Hepatic stellate cell (primary cell): ENCODE measurements around the gene RBM18.

Experiments used
- DNase-seq: peaks from one replicate; pipeline ENCODE4 v3.0.0; 2011; ENCODE audit warnings: low spot score

RBM18 gene

DNA sequence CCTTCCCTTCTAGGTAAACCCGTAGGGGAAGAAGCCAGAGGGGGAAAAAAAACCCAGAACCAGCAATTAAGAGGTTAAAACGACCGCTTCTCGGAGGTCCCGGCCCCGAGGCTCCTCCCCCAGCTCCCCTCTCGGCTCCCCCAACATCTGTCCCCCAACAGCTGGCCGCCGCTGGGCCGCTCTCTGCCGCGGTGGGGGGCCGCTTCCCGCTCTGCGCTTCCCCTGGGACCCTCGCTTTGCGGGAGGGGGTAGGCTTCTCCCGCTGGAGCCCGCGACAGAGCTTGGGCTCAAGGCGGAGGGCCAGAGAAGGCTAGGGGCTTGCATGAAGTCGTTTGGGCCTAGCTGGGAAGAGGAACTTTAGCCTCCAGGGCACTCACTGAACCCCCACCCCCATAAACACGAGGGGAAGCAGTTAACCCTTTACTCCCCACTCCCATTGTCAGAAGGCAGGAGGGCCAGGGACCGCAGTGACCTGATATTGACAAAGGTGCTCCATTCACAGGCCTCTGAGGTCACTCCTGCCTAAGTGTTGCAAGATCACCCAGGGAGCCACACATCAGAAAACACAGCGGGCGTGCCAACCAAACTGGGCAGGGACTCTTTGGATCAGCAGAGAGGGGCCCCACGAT is 43.3 kb downstream of the RBM18 start:
- DNase-seq, result no peak

DNA sequence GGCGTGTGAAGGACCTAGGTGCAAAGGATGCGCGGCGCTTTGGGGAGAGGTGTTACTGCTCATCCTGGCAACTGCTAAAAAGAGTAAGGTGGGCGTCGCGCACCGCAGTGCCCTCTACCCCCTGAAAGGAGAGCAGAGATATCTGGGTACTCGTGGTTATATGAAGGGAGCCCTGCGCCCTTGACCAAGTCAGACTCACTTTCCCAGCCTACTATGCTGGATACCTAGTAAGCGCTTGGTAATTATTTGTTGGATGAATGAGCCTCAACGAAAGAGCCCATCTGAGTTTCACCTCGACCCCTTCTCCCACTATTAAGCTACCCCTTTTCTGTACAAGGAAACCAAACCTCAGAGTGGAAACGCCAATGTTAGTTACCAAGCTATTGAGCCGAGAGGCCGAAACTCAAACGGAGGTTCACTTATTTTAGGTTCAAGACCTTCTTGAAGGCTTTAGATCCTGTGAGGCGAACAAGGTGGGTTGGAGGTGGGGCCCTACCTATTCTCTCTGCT is 43.9 kb downstream of the RBM18 start:
- no peak for DNase-seq

DNA sequence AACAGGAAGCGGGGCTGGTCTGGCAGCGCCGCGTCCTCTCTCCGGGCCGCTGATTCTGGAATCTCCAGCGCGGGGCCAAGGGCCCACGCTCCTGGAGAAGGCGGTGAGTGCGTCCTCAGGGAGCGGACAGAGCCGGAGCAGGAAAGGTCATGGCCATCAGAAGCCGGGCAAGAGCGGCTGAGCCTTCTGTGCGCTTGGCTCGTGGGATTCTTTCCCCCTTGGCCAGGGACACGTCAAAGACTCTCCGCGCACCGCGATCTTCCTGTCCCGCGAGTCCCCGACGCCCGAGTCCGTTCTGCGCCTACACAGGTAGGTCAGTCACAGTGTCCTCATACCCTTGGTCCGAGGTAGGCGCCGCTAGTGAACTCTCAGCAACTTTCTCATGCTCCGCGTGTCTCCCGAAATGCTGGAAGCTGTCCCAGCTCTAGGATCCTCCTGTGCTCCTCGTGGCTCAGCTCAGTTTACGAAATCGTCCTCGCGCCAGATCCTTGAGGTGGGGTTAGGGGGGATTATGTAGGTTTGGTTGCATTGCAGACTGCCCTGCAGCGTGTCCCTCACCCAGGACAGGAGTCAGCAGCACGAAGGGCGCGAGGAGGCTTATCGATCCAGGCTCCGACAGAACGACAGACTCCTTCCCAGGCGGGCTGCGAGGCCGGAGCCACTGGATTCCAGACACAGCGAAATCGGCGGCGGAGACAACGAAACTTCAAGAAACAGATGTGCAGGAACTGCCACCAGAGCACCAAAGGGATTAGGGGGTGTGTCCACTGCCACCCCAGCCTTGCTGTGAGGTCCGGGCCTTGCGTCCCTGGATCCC is 44.6 kb downstream of the RBM18 start:
- no peak for DNase-seq

DNA sequence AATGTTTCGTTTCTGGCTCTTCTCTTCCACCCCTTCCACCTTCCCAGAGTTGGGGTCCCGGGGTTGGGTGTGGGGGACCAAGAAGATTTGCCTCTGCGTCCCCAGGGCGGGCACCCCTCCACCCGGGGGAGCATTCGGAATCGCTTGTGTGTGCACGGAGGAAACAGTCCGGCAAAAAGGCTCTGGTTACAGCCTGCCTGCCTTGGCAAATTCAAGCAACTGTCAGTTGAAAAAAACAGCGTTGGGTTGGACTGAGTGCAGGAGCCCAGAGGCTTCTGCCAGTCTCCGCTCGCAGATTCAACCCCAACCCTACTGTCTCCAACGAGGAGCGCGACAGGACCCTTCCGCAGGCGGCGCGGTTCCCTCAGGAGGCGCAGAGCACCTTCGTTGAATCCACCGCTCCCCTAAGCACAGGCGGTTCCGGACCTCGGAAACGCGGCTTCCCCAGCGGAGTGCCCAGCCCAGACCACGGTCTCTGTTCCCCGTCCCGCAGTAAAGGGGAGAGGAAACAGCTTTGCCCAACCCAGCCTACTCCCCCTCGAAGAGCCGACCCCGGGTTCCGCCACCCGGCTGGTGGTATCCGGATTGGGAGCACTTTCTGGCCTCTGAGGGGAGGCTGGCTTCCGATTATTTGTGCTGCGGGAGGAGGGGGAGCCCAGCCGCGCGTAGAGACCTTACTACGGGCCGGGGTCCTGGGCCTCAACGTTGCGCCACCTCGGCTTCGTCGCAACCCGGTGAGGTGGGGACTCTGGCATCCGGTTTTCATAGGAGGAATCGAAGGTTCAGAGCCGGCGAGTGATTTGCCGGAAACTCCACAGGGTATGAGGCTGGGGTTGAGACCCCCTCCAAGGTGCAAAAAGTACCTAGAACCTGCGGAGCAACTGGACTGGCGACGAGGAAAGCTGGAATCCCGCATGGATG is 45.4 kb downstream of the RBM18 start:
- DNase-seq, result no peak

DNA sequence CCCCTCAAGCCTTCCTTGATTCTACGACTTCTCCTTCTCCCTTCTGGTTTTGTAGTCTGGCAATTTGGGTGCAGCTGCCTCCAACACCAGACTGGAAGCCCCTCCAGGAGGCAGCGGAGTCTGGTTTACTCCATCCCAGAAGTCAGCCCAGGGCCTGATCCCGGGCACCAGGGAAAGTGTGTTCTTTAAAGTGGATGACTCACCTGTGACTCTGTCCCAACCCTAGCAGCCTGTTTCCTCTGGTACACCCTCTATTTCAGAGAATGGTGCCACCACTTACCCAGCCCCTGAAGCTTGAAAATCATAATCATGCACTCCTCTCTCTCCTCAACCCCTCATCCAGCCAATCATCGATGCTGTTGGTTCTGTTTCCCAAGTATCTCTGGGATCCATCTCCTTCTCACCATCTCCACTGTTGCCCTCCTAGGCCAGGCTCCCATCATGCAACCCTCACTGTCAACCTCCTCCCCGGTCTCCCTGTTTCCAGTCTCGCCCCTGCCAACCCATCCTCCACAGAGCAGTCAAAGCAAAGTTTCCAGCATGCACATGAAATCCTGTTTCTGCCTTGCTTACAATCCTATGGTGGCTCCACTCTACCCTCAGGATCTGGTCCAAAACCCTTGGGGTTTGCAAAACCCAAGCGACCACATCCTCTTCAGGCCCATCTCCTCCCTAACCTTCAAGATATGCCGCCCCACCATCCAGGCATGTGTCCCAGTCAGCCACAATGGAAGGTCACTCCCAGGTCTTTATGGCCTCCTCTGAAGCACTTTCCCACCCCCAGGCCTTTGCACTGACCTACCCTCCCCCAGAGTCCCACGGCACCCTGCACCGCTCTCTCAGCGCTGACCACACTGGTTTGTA is 46.3 kb downstream of the RBM18 start:
- no peak for DNase-seq

DNA sequence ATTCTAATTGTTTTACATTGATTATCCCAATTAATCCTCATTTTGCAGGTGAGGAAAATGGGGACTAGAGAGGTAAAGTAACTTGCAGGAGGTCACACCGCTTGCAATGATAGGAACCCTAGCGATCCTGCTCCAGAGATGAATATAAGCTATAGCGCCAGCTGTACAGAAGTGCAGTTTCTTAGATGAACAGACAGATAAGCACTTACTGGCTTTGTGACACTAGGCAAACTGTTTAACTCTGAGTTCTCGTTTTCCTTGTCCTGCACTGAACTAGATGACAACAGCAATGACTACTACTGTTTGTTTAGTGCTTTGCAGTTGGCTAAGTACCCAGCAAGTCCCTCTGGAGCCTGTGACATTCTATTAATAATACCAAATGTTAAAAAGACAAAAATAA is 47.0 kb downstream of the RBM18 start:
- DNase-seq, result no peak

DNA sequence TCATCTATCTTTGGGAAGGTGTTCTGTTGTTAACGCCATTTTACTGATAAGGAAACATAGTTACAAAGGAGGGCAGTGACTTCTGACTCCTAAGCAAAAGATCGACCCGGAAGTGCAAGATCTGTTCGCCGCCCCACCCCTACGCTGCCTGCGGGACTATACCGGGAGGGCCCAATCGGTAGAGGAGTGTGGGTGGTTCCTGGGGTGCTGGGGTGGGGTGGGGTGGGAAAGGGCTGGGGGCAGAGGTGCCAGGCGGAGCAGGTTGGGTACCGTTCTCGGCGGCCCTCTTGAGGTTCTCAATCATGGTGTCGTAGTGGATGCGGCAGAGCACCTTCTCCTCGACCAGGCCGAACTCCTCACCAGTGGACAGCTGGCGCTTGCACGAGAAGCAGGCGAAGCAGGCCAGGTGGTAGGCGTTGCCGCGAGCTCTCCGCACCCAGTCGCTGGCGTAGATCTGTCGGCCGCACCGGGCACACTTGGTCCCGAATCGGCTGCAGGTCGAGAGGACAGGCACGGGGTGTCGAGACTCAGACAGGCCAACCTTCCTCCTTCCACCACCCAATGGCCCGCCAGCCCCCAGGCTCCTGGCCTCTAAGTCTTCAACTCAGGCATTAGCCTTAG is 47.7 kb downstream of the RBM18 start:
- no peak for DNase-seq

DNA sequence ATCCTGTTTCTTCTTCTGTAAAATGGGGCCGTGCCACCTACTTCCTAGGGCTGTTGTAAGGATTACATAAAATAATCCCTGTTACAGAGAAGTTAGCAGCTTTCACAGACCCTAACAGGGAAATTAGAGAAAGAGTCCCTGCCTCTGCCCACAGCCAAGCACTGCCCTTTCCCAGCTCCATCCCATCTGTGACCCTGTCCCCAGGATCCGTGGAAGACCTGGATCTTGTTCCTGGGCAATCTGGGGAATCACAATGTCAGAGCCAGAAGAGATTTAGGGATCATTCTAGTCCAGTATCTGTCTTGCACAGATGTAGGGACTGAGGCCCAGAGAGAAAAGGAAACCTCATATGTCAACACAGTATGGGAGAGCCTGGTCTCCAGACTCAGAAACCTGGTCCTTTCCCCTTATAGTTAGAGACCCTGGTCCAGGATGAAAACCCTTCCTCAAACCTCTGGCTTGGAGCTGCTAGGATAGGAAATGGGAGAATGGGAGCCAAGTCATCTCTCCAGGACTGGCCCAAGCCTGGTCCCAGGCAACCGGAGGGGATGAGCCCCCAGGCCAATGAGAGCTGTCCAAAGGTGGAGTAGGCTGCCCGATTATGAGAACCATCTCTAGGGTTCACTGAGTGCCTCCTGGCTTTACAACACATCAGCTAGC is 48.4 kb downstream of the RBM18 start:
- no peak for DNase-seq

DNA sequence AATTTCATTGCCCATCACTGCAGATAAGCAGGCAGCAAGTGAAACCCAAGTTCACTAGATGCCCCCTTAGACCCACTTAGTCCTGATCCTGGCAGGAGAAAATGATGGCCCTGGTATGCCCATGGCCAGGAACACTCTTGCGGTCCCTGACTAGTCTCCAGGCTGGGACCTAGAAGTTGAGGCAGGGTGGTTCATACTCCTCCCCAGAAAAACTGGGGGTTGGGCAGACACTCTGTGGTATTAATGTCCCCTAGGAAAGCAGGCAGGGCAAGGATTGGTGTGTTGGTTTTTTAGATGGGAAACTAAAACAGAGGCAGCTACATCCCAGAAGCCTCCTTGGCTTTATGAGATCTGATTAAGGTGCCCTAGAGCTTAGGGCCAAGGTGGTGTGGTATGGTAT is 49.0 kb downstream of the RBM18 start:
- no peak for DNase-seq

DNA sequence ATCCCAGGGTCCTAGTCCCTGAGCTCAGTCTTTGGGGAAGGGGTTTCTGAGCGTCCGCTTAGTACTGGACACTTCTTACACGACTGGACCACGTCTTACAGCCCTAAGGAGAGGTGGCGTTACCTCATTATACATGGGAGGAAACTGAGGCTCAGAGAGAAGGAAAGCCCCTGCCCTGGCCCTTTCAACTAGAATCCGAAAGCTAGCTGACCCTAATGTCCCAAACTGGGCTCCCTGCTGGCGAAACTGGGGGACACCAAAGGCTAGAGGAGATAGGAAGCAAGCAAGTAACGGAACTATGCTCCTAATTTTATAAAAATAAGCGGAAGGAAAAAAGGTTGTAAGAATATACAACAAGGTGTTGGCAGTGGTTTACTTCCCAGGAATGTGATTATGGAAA is 50.1 kb downstream of the RBM18 start:
- DNase-seq, result no peak

DNA sequence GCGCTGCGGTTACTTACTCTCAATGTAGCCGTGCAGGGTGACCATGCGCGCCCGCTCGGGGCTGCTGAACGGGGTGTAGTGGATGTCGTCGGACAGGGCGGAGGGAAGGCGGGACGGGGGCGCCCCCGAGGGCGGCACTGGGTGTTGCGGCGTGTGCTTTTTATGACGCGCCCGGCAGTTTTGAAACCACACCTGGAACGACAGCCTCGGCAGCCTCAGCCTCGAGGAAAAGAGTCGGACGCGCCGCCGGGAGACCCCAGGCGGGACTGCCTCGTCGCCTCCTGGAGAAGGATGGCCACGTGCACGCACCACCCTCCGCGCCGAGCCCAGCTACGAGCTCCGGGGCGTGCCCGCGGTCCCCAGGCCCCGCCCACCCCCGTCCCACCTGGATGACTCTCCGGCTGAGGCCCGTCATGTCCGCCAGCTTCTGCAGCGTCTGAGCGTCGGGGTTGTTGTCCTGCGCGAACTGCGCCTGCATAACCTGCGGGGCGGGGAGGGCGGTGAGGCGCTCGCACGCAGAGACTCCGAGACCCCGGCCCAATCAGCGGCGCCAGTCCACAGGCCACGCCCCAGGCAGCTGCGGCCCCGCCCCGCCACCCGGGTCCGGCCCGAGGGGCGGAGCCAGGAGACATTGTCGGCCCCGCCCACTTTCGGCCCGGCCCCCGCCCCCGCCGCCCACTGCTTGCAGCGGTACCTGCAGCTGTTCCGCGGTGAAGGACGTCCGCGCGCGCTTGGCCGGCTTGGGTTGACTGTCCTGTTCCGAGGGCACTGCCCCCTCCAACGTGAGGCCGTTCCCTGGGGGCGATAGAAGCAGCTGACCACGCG is 50.8 kb downstream of the RBM18 start:
- DNase-seq, result no peak

DNA sequence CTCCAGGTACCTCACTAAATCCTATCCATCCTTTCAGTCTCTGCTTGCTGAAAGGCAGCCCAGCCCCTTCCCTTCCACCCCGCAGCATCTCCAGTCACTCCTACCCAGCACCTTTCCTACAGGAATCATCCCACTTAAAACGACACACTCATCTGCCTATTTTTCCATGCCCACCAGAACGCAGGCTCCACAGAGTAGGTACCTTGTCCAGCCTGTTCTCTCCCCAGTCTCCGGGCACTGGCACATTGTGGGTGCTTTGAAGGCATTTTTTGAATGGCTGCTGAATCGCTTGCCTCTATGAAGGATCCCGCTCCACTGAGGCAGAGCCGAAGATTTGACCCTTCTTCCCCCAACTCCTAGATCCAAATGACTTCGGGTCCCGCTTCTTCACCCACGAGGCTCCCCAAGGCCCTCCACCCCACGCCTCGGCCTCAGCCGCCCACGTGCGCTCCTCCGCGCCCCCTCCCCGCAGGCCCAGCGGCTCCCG is 51.5 kb downstream of the RBM18 start:
- no peak for DNase-seq

DNA sequence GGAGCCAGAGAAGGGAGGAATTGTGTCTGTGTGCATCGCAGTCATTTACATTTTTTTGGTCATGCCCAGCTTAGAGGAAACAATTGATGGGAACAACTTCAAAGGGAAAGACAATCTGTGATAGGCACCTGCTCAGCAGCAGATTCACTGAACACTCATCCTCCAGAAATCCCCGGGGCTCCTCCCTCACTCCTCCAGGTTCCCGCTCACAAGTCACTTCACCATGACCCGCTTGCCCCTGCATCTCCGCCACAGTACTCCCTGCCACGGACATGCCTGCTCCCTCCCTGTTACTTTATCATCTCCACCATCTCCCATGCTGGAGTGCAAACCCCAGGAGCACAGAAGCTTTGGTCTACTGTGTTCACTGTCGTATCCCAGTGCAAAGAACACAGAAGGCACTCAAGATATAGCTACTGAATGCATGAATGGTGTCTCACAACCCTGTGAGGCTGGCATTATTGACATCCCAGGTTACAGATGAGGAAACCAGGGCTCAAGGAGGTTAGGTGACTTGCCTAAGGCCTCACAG is 52.1 kb downstream of the RBM18 start:
- no peak for DNase-seq

DNA sequence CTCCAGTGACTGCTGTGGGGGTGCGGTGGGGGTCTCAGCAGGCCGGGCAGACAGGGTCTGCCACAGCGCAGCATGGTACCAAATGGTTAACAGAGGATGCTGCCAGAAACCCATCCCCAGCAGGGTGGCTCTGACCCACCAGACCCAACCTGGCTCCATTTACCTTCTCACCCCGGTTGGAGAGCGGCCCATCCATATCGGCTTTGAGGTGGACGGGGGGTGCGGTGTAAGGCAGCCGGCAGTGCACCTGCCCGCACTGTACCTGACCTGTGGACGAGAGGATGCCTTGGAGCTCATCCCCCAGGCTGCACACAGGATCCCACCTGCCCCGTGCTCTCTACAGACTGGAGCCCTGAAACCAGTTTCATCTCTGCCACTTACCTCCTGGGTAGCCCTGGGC is 55.2 kb downstream of the RBM18 start:
- no peak for DNase-seq

DNA sequence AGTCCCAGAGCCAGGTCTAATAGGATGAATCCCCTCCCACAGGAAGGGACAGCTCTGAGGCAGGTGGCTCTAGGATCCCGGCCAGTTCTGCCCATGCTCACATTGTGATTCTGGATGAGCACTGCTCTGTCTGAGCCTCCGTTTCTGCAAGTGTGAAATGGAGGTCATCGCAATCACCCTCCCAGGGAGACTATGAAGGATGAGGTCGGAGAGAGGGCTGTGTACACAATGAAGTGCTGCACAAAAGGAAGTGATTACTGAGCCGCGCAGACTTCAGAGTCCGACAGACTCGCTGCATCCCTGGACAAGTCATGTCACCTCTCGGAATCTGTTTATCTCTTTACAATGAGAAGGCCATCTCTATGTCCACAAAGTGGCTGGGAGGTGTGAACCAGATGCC is 57.5 kb downstream of the RBM18 start:
- DNase-seq, result no peak

DNA sequence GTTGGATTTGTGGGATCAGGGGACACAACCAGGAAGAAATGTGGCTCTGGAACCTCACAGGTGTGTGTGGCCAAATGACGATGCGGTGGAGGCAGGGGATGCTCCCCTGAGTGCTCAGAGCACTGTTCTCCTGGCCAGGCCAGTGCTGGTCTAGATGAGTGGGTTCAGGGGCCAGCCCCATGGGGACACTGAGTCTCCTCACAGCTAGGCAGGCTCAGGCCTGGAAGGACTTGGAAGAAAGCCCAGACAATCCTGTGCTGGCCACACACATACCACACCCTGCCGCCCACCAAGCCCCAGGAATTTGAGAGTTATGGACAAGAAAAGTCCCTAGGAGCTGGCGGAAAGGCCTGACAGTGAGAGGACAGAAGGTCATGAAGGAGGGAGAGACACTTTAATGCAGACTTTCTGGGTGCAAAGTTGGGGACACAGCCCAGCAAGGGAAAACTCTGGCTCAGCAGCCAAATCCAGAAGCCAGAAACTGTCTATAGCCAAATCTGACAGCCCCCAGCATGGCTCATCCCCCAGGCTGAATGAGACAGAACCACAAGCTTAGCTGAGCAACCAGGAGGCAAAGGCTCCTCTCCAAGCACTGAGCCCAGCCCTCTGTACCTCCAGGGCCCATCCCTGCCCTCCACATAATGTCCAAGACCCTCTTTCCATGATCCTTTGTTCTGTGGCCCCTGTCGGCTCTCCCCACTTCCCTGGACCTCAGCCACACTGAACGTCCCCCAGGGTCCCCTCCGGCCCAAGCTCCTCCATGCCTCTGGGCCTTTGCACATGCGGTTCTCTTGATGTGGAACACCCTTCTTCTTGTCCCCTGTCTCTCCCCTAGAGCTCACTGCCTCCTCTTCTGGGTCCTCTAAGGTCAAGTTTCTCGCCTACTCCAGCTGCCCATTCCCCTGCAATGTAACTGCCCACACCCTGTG is 58.3 kb downstream of the RBM18 start:
- peak; percentile 93 for DNase-seq

DNA sequence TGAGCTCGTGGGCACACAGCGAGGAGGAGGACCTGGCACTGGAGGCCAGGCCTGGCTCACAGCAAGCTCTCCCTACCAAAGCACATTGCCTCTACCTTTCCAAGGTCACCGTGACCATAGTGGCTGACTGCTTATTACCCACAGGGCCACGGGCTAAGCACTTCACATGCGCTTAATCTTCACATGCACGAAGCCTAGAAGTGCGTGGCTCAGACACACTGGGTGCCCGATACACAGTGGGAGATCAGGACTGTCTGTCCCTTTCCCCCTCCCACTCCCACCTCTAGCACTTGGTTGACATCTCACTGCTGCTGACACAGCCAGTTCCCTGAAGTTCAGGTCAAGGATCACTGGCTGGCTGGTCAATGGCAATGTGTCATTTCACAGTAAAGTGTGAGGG is 59.5 kb downstream of the RBM18 start:
- DNase-seq, result no peak

DNA sequence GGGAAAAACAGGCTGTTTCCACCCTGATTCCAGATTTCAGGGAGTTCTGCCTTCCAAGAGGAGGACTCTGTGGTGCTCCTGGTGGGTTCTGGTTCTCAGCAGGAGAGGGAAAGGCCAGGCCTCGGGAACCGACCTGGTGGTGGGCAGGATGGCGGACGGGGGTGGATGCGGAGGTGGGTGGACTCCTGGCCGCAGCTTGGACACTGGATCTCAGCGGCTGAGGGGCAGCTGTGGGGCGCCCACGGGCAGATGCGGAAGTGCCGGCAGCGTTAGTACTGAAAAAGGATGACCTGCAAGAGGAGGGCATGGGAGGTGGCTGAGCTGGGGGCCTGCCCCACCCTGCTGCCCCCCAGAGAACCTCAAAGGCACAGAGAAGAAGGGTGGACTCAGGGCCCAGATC is 60.1 kb downstream of the RBM18 start:
- no peak for DNase-seq
